Esophagus muscularis mucosa (tissue), 4 donors: ENCODE measurements around the gene SLC35F3. TPM values are rescaled to one million over a fixed set of nuclear protein-coding genes. Genes with fewer than 3 reads are reported as not detected.
"Not testable (repeated sequence)": the region's sequence is repeated elsewhere in the genome, so short reads cannot be mapped to it uniquely, and the experiment has no call there.

ENCODE experiments used
- DNase-seq: peaks from one replicate; pipeline ENCODE4 v3.0.0-alpha.2; 2017; ENCODE audit errors: extremely low spot score
- H3K27ac ChIP-seq, 4 donors: fragments of 200-600 bp; sonication (generic); replicated peaks in 1 of 4; 1 replicate in 3 of 4; 2 replicates in 1 of 4; pipeline ENCODE4 v1.5.1; 2016 to 2019; ENCODE audit warnings: mild to moderate bottlenecking in 1 of 4
- H3K27me3 ChIP-seq, 4 donors: fragments of 200-600 bp; sonication (generic); one replicate each; pipeline versions ENCODE4 v1.5.1 to v1.6.0; 2016 to 2019
- H3K36me3 ChIP-seq, 4 donors: fragments of 200-600 bp; sonication (generic); one replicate each; pipeline ENCODE4 v1.5.1; 2016 to 2019
- H3K4me1 ChIP-seq, 4 donors: fragments of 200-600 bp; sonication (generic); one replicate each; pipeline ENCODE4 v1.5.1; 2016 to 2019
- H3K4me3 ChIP-seq, 4 donors: fragments of 200-600 bp; sonication (generic); 1 replicate in 2 of 4; 2 replicates in 2 of 4; pipeline ENCODE4 v1.5.1; 2016 to 2019; ENCODE audit warnings: mild to moderate bottlenecking in 4 of 4, moderate library complexity in 1 of 4
- H3K9me3 ChIP-seq, 4 donors: fragments of 200-600 bp; sonication (generic); 1 replicate in 3 of 4; 2 replicates in 1 of 4; pipeline ENCODE4 v1.5.1; 2016 to 2019
- CTCF ChIP-seq, 3 experiments: fragments of 200-600 bp in 2 of 3; fragments of 450-650 bp in 1 of 3; sonication (generic) in 2 of 3; IDR thresholded peaks; one replicate each; pipeline ENCODE4 v1.5.1; 2017 to 2019; ENCODE audit warnings: antibody characterized with exemption in 3 of 3, mild to moderate bottlenecking in 2 of 3, moderate library complexity in 1 of 3
- EP300 ChIP-seq: sonication (generic); formaldehyde crosslinking; IDR thresholded peaks from one replicate; pipeline ENCODE4 v1.6.1; 2017; ENCODE audit warnings: antibody characterized with exemption
- POLR2A ChIP-seq: fragments of 450-650 bp; IDR thresholded peaks from one replicate; pipeline ENCODE4 v1.6.1; 2017; ENCODE audit warnings: antibody characterized with exemption, moderate library complexity, mild to moderate bottlenecking, low read depth
- POLR2AphosphoS5 ChIP-seq, 2 donors: sonication (generic); formaldehyde crosslinking; IDR thresholded peaks; one replicate each; pipeline ENCODE4 v1.6.1; 2017; ENCODE audit warnings: antibody characterized with exemption in 2 of 2
- WGBS: methylation state at CpG from one replicate; pipeline ENCODE4 v1.1.5; 2018; 5-methylcytosine and 5-hydroxymethylcytosine counted together
- intact Hi-C: fragments of 100-400 bp; cut with DNase I; formaldehyde crosslinking; loops from one replicate; pipeline ENCODE4 v1.15.1; 2023
- total RNA-seq, 4 donors: library from RNA; depleted of rRNA; stranded (reverse); fragments of >200 nt; gene quantifications; one replicate each; pipeline versions ENCODE4 v1.1.0 to v1.2.1, GENCODE V29; 2016

The SLC35F3 gene
- total RNA-seq, 4 donors from 2014 or later: 0.34 TPM; not detected in 3

GRCh38 chr1:234241941-234242490 is 337.5 kb downstream of the SLC35F3 start:
- H3K27ac ChIP-seq: no peak overlapping the region
- peaks cover 0 to 7% (median 0%) of the 10 kb centered on the region in 4 donors for H3K9me3 ChIP-seq
- H3K4me3 ChIP-seq: no peak overlapping the region
- no peak for DNase-seq
- WGBS: 81% methylated on average over 5 of the region's 5 CpGs
- no peaks in the 10 kb centered on the region for H3K36me3 ChIP-seq
- peaks cover 0 to 7% (median 0%) of the 10 kb centered on the region in 4 donors for H3K27me3 ChIP-seq
- TF ChIP-seq EP300 (no peak), CTCF (IDR thresholded peaks at IDR 0.05) (no peak), POLR2A (no peak), POLR2AphosphoS5 (IDR thresholded peaks at IDR 0.05) (no peak)
- intact Hi-C loops: no loop called here
- no peaks in the 10 kb centered on the region for H3K4me1 ChIP-seq

DNA sequence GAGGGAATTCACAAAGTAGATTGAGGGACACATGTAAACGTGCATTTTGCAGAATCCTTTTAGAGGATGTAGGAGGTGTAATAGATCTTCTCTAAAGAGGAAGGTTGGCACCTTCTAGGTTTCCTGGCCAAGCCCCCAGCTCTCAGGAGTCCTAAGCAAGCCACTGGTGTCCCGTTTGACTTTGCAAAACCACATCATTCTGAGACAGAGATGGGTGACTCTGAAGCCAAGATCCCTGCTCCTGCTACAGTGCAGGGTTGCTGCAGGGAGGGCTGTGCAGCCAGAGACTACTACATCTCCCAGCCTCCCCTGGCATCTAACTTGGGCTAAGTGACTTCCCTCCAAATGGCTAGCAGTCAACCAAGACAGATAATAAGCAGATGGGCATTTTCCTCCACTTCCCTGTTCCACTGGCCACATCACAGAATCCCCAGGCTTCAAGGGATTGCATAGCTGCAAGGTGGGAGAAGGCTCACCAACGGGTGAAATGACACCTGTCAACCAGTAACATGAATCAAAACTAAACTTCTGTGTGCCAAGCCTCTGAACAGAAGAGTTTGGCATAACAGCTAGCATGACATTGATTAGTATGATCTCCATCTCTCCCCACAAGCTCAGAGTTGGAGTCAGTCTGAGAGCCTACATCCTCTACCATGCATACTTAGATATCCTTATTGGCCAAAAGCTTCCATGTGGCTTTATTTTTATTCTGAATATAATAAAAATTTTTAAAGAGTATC is 339.2 kb downstream of the SLC35F3 start:
- Histone ChIP-seq H3K27ac (no peak overlapping the region), H3K4me1 (no peaks in the 10 kb centered on the region), H3K4me3 (no peak overlapping the region), H3K9me3 (peaks cover 0 to 7% (median 0%) of the 10 kb centered on the region in 4 donors), H3K36me3 (no peaks in the 10 kb centered on the region), H3K27me3 (peaks cover 0 to 7% (median 0%) of the 10 kb centered on the region in 4 donors)
- 31% methylated on average over 2 of the region's 3 CpGs for WGBS
- no peak for TF ChIP-seq POLR2A
- TF ChIP-seq POLR2AphosphoS5 (IDR thresholded peaks at IDR 0.05): no peak
- no peak for TF ChIP-seq EP300
- no peak for TF ChIP-seq CTCF (IDR thresholded peaks at IDR 0.05)
- DNase-seq: no peak
- intact Hi-C loops: no loop called here

- Histone ChIP-seq H3K27ac (no peak overlapping the region), H3K27me3 (peaks cover 0 to 7% (median 0%) of the 10 kb centered on the region in 4 donors), H3K4me3 (no peak overlapping the region), H3K36me3 (no peaks in the 10 kb centered on the region), H3K9me3 (peaks cover 0 to 7% (median 0%) of the 10 kb centered on the region in 4 donors), H3K4me1 (no peaks in the 10 kb centered on the region)
- intact Hi-C loops: no loop called here
- TF ChIP-seq CTCF (IDR thresholded peaks at IDR 0.05) (no peak), POLR2AphosphoS5 (IDR thresholded peaks at IDR 0.05) (no peak), EP300 (no peak), POLR2A (no peak)
- no peak for DNase-seq
Observed at GRCh38 chr1:234244482-234244881, 340.0 kb downstream of the SLC35F3 start.

DNA sequence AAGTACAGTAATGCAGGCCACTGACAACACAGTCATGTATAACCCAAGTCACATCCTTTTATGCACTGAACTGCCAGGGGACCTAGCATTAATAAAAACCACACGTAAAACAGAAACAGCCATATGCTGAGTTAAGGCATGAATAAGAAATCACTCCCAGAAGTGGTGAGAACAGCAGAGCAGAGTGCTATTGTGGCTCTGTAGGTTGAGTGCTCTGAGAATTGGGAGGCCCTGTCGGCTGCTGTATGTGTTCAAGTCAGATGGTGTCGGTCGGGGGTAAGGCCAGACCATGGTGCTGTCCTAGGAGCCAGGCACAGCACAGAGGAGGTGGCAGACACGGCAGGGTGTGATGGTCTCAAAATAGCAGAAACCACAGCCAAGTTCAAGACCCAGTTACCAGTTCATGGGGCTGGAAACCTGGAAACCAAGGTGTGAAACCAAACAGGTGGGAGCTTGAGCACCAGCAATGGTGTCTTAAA is 342.2 kb downstream of the SLC35F3 start:
- 90% methylated on average over 5 of the region's 5 CpGs for WGBS
- H3K4me3 ChIP-seq: no peak overlapping the region
- no peaks in the 10 kb centered on the region for H3K36me3 ChIP-seq
- intact Hi-C loops: no loop called here
- H3K4me1 ChIP-seq: no peaks in the 10 kb centered on the region
- H3K9me3 ChIP-seq: peaks cover 0 to 6% (median 0%) of the 10 kb centered on the region in 4 donors
- H3K27ac ChIP-seq: no peak overlapping the region
- TF ChIP-seq EP300 (no peak), POLR2A (no peak), CTCF (IDR thresholded peaks at IDR 0.05) (no peak), POLR2AphosphoS5 (IDR thresholded peaks at IDR 0.05) (no peak)
- peaks cover 0 to 7% (median 0%) of the 10 kb centered on the region in 4 donors for H3K27me3 ChIP-seq
- DNase-seq: no peak

GRCh38 chr1:234247746-234248145 is 343.3 kb downstream of the SLC35F3 start:
- intact Hi-C loops, H3K27ac ChIP-seq, H3K27me3 ChIP-seq, H3K9me3 ChIP-seq, H3K36me3 ChIP-seq, H3K4me3 ChIP-seq, DNase-seq, H3K4me1 ChIP-seq: not testable (repeated sequence)
- WGBS: 72% methylated on average over 4 of the region's 4 CpGs
